Measurements from ENCODE around the gene PRKCQ. TPM values are rescaled to one million over a fixed set of nuclear protein-coding genes. Genes with fewer than 3 reads are reported as not detected.

The PRKCQ gene
- total RNA-seq, 2 donors from 2014 or later = 0.41 to 0.42 TPM

- no peaks in the 10 kb centered on the region for H3K4me1 ChIP-seq (ENCODE audit: control insufficient read depth in 1 of 2, low read depth in 2 of 2)
Observed at GRCh38 chr10:6579183-6579903, 733 bp downstream of the PRKCQ start.

GRCh38 chr10:6578795-6579182 is 1.3 kb downstream of the PRKCQ start:
- Histone ChIP-seq H3K27ac (no peak overlapping the region), H3K9me3 (no peaks in the 10 kb centered on the region), H3K27me3 (replicated peaks; ENCODE audit: insufficient read depth) (no peaks in the 10 kb centered on the region), H3K4me3 (peak overlapping the region; percentile 72), H3K36me3 (no peaks in the 10 kb centered on the region), H3K4me1 (ENCODE audit: control insufficient read depth in 1 of 2, low read depth in 2 of 2) (no peaks in the 10 kb centered on the region)
- ATAC-seq (ENCODE audit: insufficient number of reproducible peaks, low FRiP score, low read depth) (no peak), DNase-seq (ENCODE audit: low spot score) (no peak)
- TF ChIP-seq CTCF (IDR thresholded peaks at IDR 0.05) = no peak

More at GRCh38 chr10:6579183-6579903, 733 bp downstream of the PRKCQ start:
- Histone ChIP-seq H3K4me3 (peak overlapping the region; percentile 72), H3K9me3 (no peaks in the 10 kb centered on the region), H3K36me3 (no peaks in the 10 kb centered on the region), H3K27me3 (replicated peaks; ENCODE audit: insufficient read depth) (no peaks in the 10 kb centered on the region), H3K27ac (no peak overlapping the region)
- DNase-seq (ENCODE audit: low spot score) (no peak), ATAC-seq (ENCODE audit: insufficient number of reproducible peaks, low FRiP score, low read depth) (no peak)
- TF ChIP-seq CTCF (IDR thresholded peaks at IDR 0.05) = no peak

GRCh38 chr10:6578251-6578771 is 1.8 kb downstream of the PRKCQ start:
- Histone ChIP-seq H3K9me3 (no peaks in the 10 kb centered on the region), H3K4me3 (peak overlapping the region; percentile 2), H3K27me3 (replicated peaks; ENCODE audit: insufficient read depth) (no peaks in the 10 kb centered on the region), H3K36me3 (no peaks in the 10 kb centered on the region), H3K4me1 (ENCODE audit: control insufficient read depth in 1 of 2, low read depth in 2 of 2) (no peaks in the 10 kb centered on the region), H3K27ac (no peak overlapping the region)
- no peak for ATAC-seq (ENCODE audit: insufficient number of reproducible peaks, low FRiP score, low read depth)
- no peak for TF ChIP-seq CTCF (IDR thresholded peaks at IDR 0.05)
- DNase-seq (ENCODE audit: low spot score) = no peak

- no peak overlapping the region for H3K27ac ChIP-seq
- DNase-seq (ENCODE audit: low spot score) (no peak), ATAC-seq (ENCODE audit: insufficient number of reproducible peaks, low FRiP score, low read depth) (no peak)
- TF ChIP-seq CTCF (IDR thresholded peaks at IDR 0.05) = no peak
- H3K27me3 ChIP-seq (replicated peaks; ENCODE audit: insufficient read depth) = no peaks in the 10 kb centered on the region
- no peaks in the 10 kb centered on the region for H3K4me1 ChIP-seq (ENCODE audit: control insufficient read depth in 1 of 2, low read depth in 2 of 2)
- H3K9me3 ChIP-seq = no peaks in the 10 kb centered on the region
- H3K4me3 ChIP-seq = no peak overlapping the region
- H3K36me3 ChIP-seq = no peaks in the 10 kb centered on the region
Observed at GRCh38 chr10:6576326-6576725, 3.8 kb downstream of the PRKCQ start.

- H3K9me3 ChIP-seq = no peaks in the 10 kb centered on the region
- no peak for ATAC-seq (ENCODE audit: insufficient number of reproducible peaks, low FRiP score, low read depth)
- no peak for TF ChIP-seq CTCF (IDR thresholded peaks at IDR 0.05)
- H3K27me3 ChIP-seq (replicated peaks; ENCODE audit: insufficient read depth) = no peaks in the 10 kb centered on the region
- DNase-seq (ENCODE audit: low spot score) = no peak
- H3K36me3 ChIP-seq = no peaks in the 10 kb centered on the region
- H3K4me1 ChIP-seq (ENCODE audit: control insufficient read depth in 1 of 2, low read depth in 2 of 2) = no peaks in the 10 kb centered on the region
- H3K27ac ChIP-seq = no peak overlapping the region
- no peak overlapping the region for H3K4me3 ChIP-seq
Observed at GRCh38 chr10:6574664-6575176, 5.4 kb downstream of the PRKCQ start.
